Transverse colon (tissue), 4 donors: ENCODE data around the gene DLL4.

ENCODE experiments used
- POLR2A ChIP-seq: fragments of 450-650 bp; IDR thresholded peaks from one replicate; pipeline ENCODE4 v1.6.1; 2016; ENCODE audit warnings: antibody characterized with exemption, mild to moderate bottlenecking, moderate library complexity
- POLR2AphosphoS5 ChIP-seq, 3 donors: sonication (generic); formaldehyde crosslinking; IDR thresholded peaks; one replicate each; pipeline ENCODE4 v1.6.1; 2016; ENCODE audit warnings: antibody characterized with exemption in 3 of 3
- TF ChIP-seq, protein P1 (sequence below), 5 experiments: fragments of 200-600 bp in 3 of 5; fragments of 450-650 bp in 2 of 5; sonication (generic) in 3 of 5; IDR thresholded peaks; 1 replicate in 2 of 5; 2 replicates in 3 of 5; pipeline ENCODE4 v1.5.1; 2016 to 2017; ENCODE audit warnings: antibody characterized with exemption in 5 of 5, inconsistent platforms in 3 of 5, mild to moderate bottlenecking in 2 of 5, moderate library complexity in 1 of 5

DNA sequence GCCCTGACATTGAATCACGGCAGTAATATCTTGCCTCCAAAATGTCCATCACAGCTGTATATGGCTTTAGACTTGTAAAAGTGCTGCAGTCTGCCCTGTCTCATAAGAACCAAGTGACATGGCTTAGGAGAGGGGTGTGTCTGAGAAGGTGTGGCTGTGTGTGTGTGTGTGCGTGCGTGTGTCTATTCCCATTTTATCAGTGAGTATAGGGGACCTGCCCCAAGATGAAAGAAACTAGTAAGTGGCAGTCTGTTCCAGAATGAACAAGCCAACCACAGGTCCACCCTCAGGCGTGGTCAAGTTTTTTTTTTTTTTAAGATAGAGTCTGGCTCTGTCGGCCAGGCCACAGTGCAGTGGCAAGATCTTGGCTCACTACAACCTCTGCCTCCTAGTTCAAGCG lies 49.5 kb upstream of the DLL4 start:
- TF ChIP-seq, protein P1, sequence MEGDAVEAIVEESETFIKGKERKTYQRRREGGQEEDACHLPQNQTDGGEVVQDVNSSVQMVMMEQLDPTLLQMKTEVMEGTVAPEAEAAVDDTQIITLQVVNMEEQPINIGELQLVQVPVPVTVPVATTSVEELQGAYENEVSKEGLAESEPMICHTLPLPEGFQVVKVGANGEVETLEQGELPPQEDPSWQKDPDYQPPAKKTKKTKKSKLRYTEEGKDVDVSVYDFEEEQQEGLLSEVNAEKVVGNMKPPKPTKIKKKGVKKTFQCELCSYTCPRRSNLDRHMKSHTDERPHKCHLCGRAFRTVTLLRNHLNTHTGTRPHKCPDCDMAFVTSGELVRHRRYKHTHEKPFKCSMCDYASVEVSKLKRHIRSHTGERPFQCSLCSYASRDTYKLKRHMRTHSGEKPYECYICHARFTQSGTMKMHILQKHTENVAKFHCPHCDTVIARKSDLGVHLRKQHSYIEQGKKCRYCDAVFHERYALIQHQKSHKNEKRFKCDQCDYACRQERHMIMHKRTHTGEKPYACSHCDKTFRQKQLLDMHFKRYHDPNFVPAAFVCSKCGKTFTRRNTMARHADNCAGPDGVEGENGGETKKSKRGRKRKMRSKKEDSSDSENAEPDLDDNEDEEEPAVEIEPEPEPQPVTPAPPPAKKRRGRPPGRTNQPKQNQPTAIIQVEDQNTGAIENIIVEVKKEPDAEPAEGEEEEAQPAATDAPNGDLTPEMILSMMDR (IDR thresholded peaks at IDR 0.05), result no peak
- peak in 2 of 3 donors; percentile 12 to 33 for TF ChIP-seq POLR2AphosphoS5 (IDR thresholded peaks at IDR 0.05)
- TF ChIP-seq POLR2A, result no peak
